ENCODE results near the gene SLF1. TPM values are rescaled to one million over a fixed set of nuclear protein-coding genes. Genes with fewer than 3 reads are reported as not detected.

The SLF1 gene
- total and polyA plus RNA-seq, 9 of the 15 experiments (the other 6 are each of a cell fraction or from before 2014, with no cell fraction given), result 9.8 to 31.1 (median 16.3) TPM

GRCh38 chr5:94691291-94691690, 72.8 kb downstream of the SLF1 start (continued):
- TF ChIP-seq NFIC (IDR thresholded peaks at IDR 0.05) (peak; percentile 83), CHD4 (IDR thresholded peaks at IDR 0.05; ENCODE audit: insufficient read depth, insufficient replicate concordance, low read depth, low read length, poor library complexity, severe bottlenecking) (no peak)

DNA sequence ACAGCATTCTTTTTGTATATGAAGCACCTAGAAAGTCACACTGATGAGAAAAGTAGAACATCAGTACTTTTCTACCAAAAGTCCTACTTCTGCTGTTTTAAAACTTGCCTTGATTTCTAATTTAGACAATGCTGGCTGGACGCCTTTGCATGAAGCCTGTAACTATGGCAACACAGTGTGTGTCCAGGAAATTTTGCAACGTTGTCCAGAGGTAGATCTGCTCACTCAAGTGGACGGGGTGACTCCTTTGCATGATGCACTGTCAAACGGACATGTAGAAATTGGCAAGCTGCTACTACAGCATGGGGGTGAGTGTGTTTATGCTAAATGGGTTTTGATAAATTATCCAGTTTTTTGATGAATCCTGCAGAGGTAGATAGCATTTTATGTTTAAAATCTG, 73.5 kb downstream of the SLF1 start:
- in situ Hi-C loops (cut with MboI), result no loop called here
- ChIA-PET CTCF (ENCODE audit: low intra/inter-chr PET ratio) (interaction anchor here (1.9 kb wide), 1 partner anchor 167 kb away, joined by 8 read pairs; no protein-coding TSS in a partner anchor), POLR2A (no interaction called here)
- WGBS (ENCODE audit: insufficient coverage, low coverage, missing lambda C conversion rate), result 49% methylated on average over 4 of the region's 4 CpGs
- no peak overlapping the region for H3K4me2 ChIP-seq (ENCODE audit: insufficient read depth, low read length)
- TF ChIP-seq RFX1 (IDR thresholded peaks at IDR 0.05) (peak; percentile 75), E2F4 (CRISPR knock-in tag; IDR thresholded peaks at IDR 0.05; ENCODE audit: low read depth) (no peak)
- no peaks in the 10 kb centered on the region for H3K79me2 ChIP-seq (ENCODE audit: control insufficient read depth, insufficient read depth, low read length)
- no peak overlapping the region for H3K27ac ChIP-seq (ENCODE audit: extremely low read depth, low read depth, low read length)
- intact Hi-C loops (cut with micrococcal nuclease), result loop anchor here (2.0 kb wide), 1 partner anchor 167 kb away; no protein-coding TSS in a partner anchor
- no peak overlapping the region for H2AFZ ChIP-seq (ENCODE audit: low read depth, low read length)
- no peak overlapping the region for H3K4me3 ChIP-seq
- no peak for ATAC-seq
- peaks cover 45% of the 10 kb centered on the region; the same call in 2 of the 3 replicates for H3K36me3 ChIP-seq (ENCODE audit: control insufficient read depth, insufficient read depth, low read length)
- H3K9me1 ChIP-seq (ENCODE audit: control insufficient read depth, insufficient read depth, low read length), result no peaks in the 10 kb centered on the region
- FAIRE-seq, result no peak
- H3K4me1 ChIP-seq (replicated peaks in 1 of 2; ENCODE audit: control insufficient read depth in 2 of 2, insufficient read depth in 2 of 2, low read length in 2 of 2), result no peaks in the 10 kb centered on the region
- H3K9ac ChIP-seq (ENCODE audit: insufficient read depth in 1 of 2, low read depth in 2 of 2, low read length in 2 of 2), result no peak overlapping the region
- H3K9me3 ChIP-seq (replicated peaks; ENCODE audit: control insufficient read depth, insufficient read depth, low read depth, low read length), result no peaks in the 10 kb centered on the region
- H3K27me3 ChIP-seq (ENCODE audit: control insufficient read depth in 2 of 2, insufficient read depth in 2 of 2, low read length in 2 of 2), result no peaks in the 10 kb centered on the region
- no peak for DNase-seq (ENCODE audit: extremely low read depth in 1 of 4, low spot score in 3 of 4)
- BruUV-seq (replicated peaks), result no TSS peak
- H4K20me1 ChIP-seq (replicated peaks; ENCODE audit: control insufficient read depth, insufficient read depth, low read length), result no peaks in the 10 kb centered on the region

Measured in K562 (cell line).